Kidney epithelial cell (primary cell): Measurements from ENCODE around the gene VOPP1. TPM values are rescaled to one million over a fixed set of nuclear protein-coding genes. Genes with fewer than 3 reads are reported as not detected.

Experiments used
- DNase-seq: peaks from one replicate; pipeline ENCODE4 v3.0.0-alpha.2; 2010; ENCODE audit warnings: low read depth
- H3K27me3 ChIP-seq: 2 replicates; pipeline ENCODE4 v1.6.0; 2011; ENCODE audit warnings: low read length; ENCODE audit not compliant: control insufficient read depth, insufficient read depth
- H3K36me3 ChIP-seq: 2 replicates; pipeline ENCODE4 v1.5.1; 2011; ENCODE audit warnings: low read length; ENCODE audit not compliant: control insufficient read depth, insufficient read depth
- H3K4me3 ChIP-seq: 2 replicates; pipeline ENCODE4 v1.5.1; 2011; ENCODE audit warnings: low read depth, mild to moderate bottlenecking, control low read depth, low read length
- total RNA-seq: library from RNA; depleted of rRNA; stranded (reverse); fragments of >200 nt; gene quantifications from 2 replicates; pipeline ENCODE4 v1.2.3, GENCODE V29; 2015
- TF ChIP-seq, protein P1 (sequence below): IDR thresholded peaks from 2 replicates; pipeline ENCODE4 v1.5.1; 2011; ENCODE audit warnings: mild to moderate bottlenecking, moderate library complexity, low read length, control low read depth, inconsistent platforms; ENCODE audit not compliant: insufficient read depth, poor library complexity, severe bottlenecking

VOPP1 gene
- total RNA-seq, 1 donor from 2014 or later = 118 TPM

DNA sequence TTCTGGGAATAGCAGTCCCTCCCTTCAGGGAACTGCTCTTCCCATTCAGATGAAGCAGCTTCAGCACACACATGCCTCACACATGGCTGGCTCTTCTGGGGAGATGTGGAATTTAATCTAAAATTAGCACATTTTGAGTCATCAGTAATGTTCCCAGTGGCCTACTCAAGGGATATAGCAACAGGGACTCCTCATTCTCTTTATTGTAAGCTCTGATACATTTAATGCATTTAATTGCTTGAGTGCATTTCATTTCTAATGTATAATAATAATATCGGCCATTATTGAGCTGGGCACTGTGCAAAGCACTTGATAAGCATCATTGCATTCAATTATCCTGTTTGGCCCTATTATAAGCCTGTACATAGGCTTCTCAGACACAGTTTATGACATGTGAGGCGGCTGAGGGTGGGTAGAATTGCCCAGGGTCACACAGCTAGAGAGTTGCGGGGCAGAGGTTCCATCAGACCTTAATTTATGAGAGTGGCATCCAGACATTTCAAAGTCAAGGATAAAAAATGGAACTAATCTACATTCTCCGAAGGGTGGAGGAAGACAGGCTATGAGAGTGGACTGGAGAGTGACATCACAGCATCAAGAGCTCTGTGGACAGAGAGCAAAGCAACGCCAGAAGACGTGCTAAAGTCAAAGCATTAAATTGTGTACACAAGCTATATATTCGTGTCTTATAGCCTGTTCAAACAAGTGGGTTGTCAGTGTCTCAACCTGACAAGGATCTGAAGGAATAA, 130.4 kb downstream of the VOPP1 start:
- Histone ChIP-seq H3K36me3 (no peaks in the 10 kb centered on the region), H3K27me3 (no peaks in the 10 kb centered on the region), H3K4me3 (no peak overlapping the region)
- DNase-seq = no peak
- TF ChIP-seq, protein P1, sequence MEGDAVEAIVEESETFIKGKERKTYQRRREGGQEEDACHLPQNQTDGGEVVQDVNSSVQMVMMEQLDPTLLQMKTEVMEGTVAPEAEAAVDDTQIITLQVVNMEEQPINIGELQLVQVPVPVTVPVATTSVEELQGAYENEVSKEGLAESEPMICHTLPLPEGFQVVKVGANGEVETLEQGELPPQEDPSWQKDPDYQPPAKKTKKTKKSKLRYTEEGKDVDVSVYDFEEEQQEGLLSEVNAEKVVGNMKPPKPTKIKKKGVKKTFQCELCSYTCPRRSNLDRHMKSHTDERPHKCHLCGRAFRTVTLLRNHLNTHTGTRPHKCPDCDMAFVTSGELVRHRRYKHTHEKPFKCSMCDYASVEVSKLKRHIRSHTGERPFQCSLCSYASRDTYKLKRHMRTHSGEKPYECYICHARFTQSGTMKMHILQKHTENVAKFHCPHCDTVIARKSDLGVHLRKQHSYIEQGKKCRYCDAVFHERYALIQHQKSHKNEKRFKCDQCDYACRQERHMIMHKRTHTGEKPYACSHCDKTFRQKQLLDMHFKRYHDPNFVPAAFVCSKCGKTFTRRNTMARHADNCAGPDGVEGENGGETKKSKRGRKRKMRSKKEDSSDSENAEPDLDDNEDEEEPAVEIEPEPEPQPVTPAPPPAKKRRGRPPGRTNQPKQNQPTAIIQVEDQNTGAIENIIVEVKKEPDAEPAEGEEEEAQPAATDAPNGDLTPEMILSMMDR = no peak

DNA sequence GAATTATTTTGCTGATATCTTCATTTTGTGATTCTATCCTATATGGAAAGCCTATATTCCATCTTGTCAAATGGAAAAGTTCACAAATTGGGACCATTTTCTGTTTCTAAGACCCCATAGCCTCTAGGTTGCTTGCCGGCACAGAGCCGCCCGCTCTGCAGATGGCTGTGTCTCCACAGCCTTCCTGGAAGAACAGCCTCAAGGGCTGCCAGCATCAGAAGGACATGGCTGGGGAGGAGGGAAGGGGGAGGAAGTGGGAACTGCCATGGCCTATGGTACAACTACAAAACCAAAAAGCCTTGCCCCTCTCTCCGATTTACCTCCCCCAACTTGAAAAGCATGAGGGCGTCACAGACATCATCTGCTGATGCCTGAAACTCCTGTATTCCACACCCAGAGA, 131.3 kb downstream of the VOPP1 start:
- TF ChIP-seq, protein P1 = no peak
- Histone ChIP-seq H3K27me3 (no peaks in the 10 kb centered on the region), H3K4me3 (no peak overlapping the region), H3K36me3 (no peaks in the 10 kb centered on the region)
- DNase-seq = no peak

DNA sequence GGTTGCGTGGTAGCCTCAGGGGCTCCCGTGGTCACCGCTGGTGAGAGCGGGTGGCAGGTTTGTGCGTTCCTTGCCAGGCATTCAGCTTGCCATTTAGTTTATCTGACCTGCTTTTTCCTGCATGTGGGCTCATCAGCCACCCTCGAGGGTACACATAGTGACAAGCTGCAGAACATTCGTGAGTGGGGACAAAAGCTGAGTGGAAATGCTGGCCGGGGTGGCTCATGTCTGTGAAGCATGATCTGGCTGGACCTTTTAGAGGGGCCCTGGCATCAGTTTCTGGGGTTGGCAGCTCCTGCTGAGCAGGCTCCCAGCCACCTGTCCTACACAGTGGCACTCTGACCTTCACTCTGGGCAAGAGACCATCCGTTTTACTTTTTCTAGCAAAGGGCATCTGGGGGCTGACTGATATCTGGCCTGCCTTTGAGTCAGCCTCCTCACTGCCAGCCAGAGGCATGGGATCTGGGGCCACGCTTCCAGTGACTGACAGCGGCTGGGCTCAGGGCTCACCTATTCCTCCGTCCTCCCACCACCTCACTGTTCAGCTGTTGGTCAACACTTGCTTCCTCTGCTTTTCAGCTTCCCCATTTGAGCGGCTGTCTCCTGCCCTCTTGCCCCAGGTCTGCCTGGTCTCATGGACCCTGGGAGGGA, 132.1 kb downstream of the VOPP1 start:
- Histone ChIP-seq H3K27me3 (no peaks in the 10 kb centered on the region), H3K4me3 (no peak overlapping the region), H3K36me3 (no peaks in the 10 kb centered on the region)
- no peak for DNase-seq
- TF ChIP-seq, protein P1 = no peak

DNA sequence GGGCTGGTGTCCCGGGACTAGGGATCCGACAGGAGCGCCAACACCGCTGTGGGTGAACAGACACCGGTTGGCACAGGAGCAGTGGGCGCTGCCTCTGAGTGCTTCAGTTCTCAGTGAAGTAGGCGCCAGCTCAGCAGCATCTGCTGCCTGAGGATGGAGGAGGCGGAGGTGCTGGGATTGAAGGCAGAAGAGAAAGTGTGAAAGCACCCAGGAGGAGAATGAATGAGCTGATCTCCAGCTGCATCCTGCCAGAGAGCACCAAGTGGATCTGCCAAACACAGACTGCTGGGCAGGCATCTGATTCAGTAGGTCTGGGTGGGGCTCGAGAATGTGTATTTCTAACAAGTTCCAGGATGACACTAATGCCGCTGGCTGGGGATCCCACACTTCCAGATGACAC, 132.7 kb downstream of the VOPP1 start:
- DNase-seq = no peak
- TF ChIP-seq, protein P1 = no peak
- no peaks in the 10 kb centered on the region for H3K36me3 ChIP-seq
- no peaks in the 10 kb centered on the region for H3K27me3 ChIP-seq
- H3K4me3 ChIP-seq = no peak overlapping the region

DNA sequence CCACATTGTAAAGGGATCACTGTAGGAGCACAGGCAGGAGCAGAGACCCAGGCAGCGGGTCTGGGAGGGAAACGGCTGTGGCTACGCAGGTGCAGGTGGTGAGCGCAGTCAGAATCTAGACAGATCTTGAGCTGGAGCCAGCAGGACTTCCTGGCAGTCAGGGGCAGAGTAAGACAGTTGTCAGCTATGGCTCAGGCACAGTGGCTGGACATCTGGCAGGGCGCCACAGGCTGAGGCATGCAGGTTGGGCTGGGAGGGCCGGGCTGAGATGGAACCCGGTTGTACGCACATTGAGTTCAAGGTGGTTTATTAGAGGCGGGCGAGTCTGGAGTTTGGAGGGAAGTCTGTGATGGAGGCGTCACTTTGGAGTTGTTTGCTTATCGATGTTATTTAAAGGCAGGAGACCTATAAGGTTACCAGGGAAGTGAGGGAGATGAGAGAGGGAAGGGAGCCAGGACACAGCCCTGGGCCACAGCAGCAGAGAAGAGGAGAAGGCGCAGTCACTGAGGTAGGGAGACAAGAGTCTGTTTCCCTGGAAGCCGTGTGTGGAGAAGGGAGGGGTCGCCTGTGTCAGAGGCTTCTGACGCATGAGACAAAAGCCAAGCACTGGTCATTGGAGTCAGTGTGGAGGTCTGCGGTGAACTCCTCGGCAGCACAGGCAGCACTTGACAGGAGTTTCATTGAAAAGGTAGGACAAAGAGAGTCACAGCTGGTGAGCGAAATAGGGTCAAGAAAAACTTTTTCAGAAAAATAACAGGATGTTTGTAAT, 133.4 kb downstream of the VOPP1 start:
- TF ChIP-seq, protein P1 = no peak
- H3K4me3 ChIP-seq = no peak overlapping the region
- no peaks in the 10 kb centered on the region for H3K27me3 ChIP-seq
- no peaks in the 10 kb centered on the region for H3K36me3 ChIP-seq
- DNase-seq = no peak
